Loucy (cell line): ENCODE results near the gene CAPS.

Experiments used
- H2AFZ ChIP-seq: fragments of 200-600 bp; sonication (generic); 2 replicates; pipeline ENCODE4 v1.6.0; 2016; ENCODE audit warnings: antibody characterized with exemption, mild to moderate bottlenecking, low read length, moderate library complexity
- H3F3A ChIP-seq: fragments of 200-600 bp; 2 replicates; pipeline ENCODE4 v1.6.0; 2016; ENCODE audit warnings: antibody characterized with exemption, low read depth, mild to moderate bottlenecking
- H3K27me3 ChIP-seq: fragments of 200-600 bp; sonication (generic); 2 replicates; pipeline ENCODE4 v1.6.1; 2014; ENCODE audit warnings: low read length, mild to moderate bottlenecking; ENCODE audit not compliant: insufficient read depth, poor library complexity, severe bottlenecking
- H3K36me3 ChIP-seq: fragments of 200-600 bp; sonication (generic); 2 replicates; pipeline ENCODE4 v1.6.1; 2016; ENCODE audit warnings: low read length; ENCODE audit not compliant: insufficient read depth
- H3K4me1 ChIP-seq: fragments of 200-600 bp; sonication (generic); 2 replicates; pipeline ENCODE4 v1.5.1; 2014; ENCODE audit warnings: low read length, mild to moderate bottlenecking; ENCODE audit not compliant: insufficient read depth, poor library complexity, severe bottlenecking
- H3K4me2 ChIP-seq: fragments of 200-600 bp; sonication (generic); 2 replicates; pipeline ENCODE4 v1.6.0; 2014; ENCODE audit warnings: antibody characterized with exemption, low read length, low read depth, mild to moderate bottlenecking; ENCODE audit not compliant: poor library complexity, severe bottlenecking
- H3K4me3 ChIP-seq: fragments of 200-600 bp; sonication (generic); 2 replicates; pipeline ENCODE4 v1.5.1; 2014; ENCODE audit warnings: low read length, mild to moderate bottlenecking, mixed read lengths; ENCODE audit not compliant: poor library complexity, severe bottlenecking
- H3K79me2 ChIP-seq: fragments of 200-600 bp; sonication (generic); 2 replicates; pipeline ENCODE4 v1.6.1; 2014; ENCODE audit warnings: low read length; ENCODE audit not compliant: insufficient read depth
- H3K9ac ChIP-seq: fragments of 200-600 bp; sonication (generic); 2 replicates; pipeline ENCODE4 v1.6.0; 2014; ENCODE audit warnings: mild to moderate bottlenecking, low read depth, low read length, moderate library complexity; ENCODE audit not compliant: poor library complexity, severe bottlenecking
- H3K9me2 ChIP-seq: fragments of 200-600 bp; sonication (generic); replicated peaks from 2 replicates; pipeline ENCODE4 v1.6.1; 2016; ENCODE audit warnings: low read depth, low read length, mixed read lengths
- H3K9me3 ChIP-seq: fragments of 200-600 bp; sonication (generic); 2 replicates; pipeline ENCODE4 v1.6.1; 2014; ENCODE audit warnings: mild to moderate bottlenecking, antibody characterized with exemption, low read length, low read depth; ENCODE audit not compliant: insufficient read depth
- H4K20me1 ChIP-seq: fragments of 200-600 bp; sonication (generic); 2 replicates; pipeline ENCODE4 v1.6.0; 2014; ENCODE audit warnings: antibody characterized with exemption, low read length, mild to moderate bottlenecking; ENCODE audit not compliant: insufficient read depth, poor library complexity, severe bottlenecking
- EZH2phosphoT487 ChIP-seq: fragments of 200-600 bp; IDR thresholded peaks from 2 replicates; pipeline ENCODE4 v1.6.1; 2018; ENCODE audit warnings: antibody characterized with exemption, mild to moderate bottlenecking, moderate library complexity, borderline replicate concordance
- TF ChIP-seq, protein P1 (sequence below): fragments of 200-600 bp; sonication (generic); conservative IDR thresholded peaks from 2 replicates; pipeline ENCODE4 v1.5.1; 2014; ENCODE audit warnings: mild to moderate bottlenecking, antibody characterized with exemption, low read length

CAPS gene

GRCh38 chr19:5932609-5933262 lies 18.7 kb downstream of the CAPS start:
- H3K4me2 ChIP-seq = no peak overlapping the region
- H3K27me3 ChIP-seq = no peaks in the 10 kb centered on the region
- peaks cover 8% of the 10 kb centered on the region; the same call in 1 of the 2 replicates for H3K79me2 ChIP-seq
- no peaks in the 10 kb centered on the region for H3F3A ChIP-seq
- H3K9me2 ChIP-seq = no peaks in the 10 kb centered on the region
- H3K9ac ChIP-seq = no peak overlapping the region
- H2AFZ ChIP-seq = no peak overlapping the region
- TF ChIP-seq EZH2phosphoT487 = no peak
- TF ChIP-seq, protein P1, sequence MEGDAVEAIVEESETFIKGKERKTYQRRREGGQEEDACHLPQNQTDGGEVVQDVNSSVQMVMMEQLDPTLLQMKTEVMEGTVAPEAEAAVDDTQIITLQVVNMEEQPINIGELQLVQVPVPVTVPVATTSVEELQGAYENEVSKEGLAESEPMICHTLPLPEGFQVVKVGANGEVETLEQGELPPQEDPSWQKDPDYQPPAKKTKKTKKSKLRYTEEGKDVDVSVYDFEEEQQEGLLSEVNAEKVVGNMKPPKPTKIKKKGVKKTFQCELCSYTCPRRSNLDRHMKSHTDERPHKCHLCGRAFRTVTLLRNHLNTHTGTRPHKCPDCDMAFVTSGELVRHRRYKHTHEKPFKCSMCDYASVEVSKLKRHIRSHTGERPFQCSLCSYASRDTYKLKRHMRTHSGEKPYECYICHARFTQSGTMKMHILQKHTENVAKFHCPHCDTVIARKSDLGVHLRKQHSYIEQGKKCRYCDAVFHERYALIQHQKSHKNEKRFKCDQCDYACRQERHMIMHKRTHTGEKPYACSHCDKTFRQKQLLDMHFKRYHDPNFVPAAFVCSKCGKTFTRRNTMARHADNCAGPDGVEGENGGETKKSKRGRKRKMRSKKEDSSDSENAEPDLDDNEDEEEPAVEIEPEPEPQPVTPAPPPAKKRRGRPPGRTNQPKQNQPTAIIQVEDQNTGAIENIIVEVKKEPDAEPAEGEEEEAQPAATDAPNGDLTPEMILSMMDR = no peak
- no peaks in the 10 kb centered on the region for H3K9me3 ChIP-seq
- peaks cover 87% of the 10 kb centered on the region; the same call in 1 of the 2 replicates for H3K36me3 ChIP-seq
- no peaks in the 10 kb centered on the region for H3K4me1 ChIP-seq
- no peak overlapping the region for H3K4me3 ChIP-seq
- no peaks in the 10 kb centered on the region for H4K20me1 ChIP-seq

DNA sequence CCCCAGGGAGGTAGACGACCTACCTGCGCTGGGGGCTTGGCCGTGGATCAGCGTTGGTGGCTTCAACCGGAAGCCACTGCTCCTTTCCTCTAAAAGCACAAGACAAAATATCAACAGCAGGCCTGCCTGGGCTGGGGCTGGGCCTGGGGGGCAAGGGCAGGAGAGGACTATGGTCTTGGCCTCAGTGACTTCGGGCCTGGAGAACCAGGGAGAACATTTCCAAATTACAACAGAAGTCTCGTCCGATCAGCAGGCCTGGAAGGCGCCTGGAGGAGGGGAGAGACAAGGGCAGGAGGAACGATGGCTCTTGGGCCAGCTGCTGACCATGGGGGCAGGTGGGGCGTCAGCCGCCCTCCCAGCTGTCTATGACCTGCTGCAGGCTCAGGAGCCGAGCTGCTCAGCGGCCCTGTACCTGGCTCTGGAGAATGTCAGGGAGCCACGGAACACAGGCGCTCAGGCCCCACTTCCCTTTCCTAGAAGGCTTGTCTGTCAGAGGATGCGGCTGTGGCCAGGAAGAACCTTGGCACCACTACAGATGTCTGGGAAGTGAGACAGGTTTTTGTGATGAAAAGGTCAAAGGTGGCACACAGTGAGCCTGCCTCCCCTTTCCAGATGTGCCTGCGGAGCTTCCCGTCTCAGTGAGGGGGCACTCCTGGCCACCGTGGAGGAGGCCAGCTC lies 19.5 kb downstream of the CAPS start:
- no peaks in the 10 kb centered on the region for H3K9me2 ChIP-seq
- TF ChIP-seq, protein P1 = no peak
- TF ChIP-seq EZH2phosphoT487 = no peak
- no peaks in the 10 kb centered on the region for H3K4me1 ChIP-seq
- H3K9me3 ChIP-seq = no peaks in the 10 kb centered on the region
- H3F3A ChIP-seq = no peaks in the 10 kb centered on the region
- H4K20me1 ChIP-seq = no peaks in the 10 kb centered on the region
- H3K36me3 ChIP-seq = peaks cover 84% of the 10 kb centered on the region; the same call in 1 of the 2 replicates
- no peak overlapping the region for H3K9ac ChIP-seq
- no peak overlapping the region for H2AFZ ChIP-seq
- H3K79me2 ChIP-seq = peaks cover 8% of the 10 kb centered on the region; the same call in 1 of the 2 replicates
- no peaks in the 10 kb centered on the region for H3K27me3 ChIP-seq
- no peak overlapping the region for H3K4me3 ChIP-seq
- H3K4me2 ChIP-seq = no peak overlapping the region

DNA sequence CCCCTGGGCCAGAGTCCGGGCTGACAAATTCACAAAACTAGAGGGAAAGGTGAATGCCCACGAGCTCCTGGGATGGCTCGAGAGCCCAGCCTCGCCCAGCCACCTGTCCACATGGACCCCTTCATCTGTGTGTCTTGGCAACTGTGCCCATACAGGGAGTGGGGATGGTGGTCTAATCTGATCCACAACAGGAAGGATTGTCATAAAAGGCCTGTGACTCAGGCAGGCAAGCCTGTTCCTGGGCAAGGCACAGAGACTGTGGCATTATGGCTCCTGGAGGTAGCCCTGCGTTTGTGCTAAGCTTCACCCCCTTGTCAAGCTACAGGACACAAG lies 20.0 kb downstream of the CAPS start:
- H3K4me2 ChIP-seq = no peak overlapping the region
- H2AFZ ChIP-seq = no peak overlapping the region
- no peaks in the 10 kb centered on the region for H3K9me3 ChIP-seq
- H3K9me2 ChIP-seq = no peaks in the 10 kb centered on the region
- H3K4me1 ChIP-seq = no peaks in the 10 kb centered on the region
- H3K36me3 ChIP-seq = peaks cover 80% of the 10 kb centered on the region; the same call in 1 of the 2 replicates
- H3K27me3 ChIP-seq = no peaks in the 10 kb centered on the region
- no peak overlapping the region for H3K4me3 ChIP-seq
- H3K9ac ChIP-seq = no peak overlapping the region
- H3K79me2 ChIP-seq = peaks cover 8% of the 10 kb centered on the region; the same call in 1 of the 2 replicates
- no peak for TF ChIP-seq EZH2phosphoT487
- TF ChIP-seq, protein P1 = no peak
- H3F3A ChIP-seq = no peaks in the 10 kb centered on the region
- H4K20me1 ChIP-seq = no peaks in the 10 kb centered on the region
